HUDEP-2 (cell line): ENCODE measurements around the gene PIEZO1.

Source experiments
- DNase-seq, 76 experiments: peaks; one replicate each; lab custom pipeline; 2025; ENCODE audit not compliant: unreplicated experiment in 76 of 76; lab: John Stamatoyannopoulos, UW

Gene PIEZO1

DNA sequence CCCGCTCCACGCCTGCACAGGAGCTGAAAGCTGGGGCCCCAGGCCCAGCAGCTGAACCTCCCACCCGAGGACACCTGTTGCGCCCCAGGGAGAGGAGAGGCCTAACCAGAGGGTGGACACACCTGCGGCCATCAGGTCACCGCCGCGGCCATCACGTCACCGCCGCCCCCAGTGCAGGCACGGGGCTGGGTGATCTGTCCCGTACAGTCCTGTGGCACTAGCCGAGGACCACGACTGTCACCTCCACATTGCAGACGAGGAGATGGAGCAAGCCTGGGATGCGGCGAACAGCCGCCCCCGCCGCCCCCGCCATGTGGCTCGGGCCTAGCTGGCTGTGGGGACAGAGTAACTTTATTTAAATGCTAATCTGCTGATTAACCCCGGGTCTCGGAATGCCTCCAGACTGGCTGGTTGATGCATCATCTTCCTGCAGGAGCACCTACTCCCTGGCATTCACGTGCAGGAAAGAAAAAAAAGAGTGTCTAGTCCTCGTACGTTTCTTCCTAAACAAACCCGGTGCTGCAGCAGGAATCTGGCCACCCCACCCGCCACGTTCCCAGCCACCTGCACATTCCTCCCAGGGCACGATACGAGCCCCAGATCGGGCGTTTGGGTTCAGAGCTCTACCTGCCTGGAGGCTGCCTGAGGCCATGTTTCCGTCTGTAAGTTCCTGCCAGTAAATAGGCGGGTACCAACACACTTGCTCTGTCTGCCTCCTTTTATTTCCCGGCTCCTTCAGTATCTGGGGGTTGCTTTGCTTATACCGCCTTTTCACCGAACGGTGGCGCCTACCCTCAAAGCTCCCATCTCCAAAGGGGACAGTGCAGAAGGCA, 29.9 kb downstream of the PIEZO1 start:
- DNase-seq = peak in 6 of 76 experiments; percentile 11 to 30 (median 24)

DNA sequence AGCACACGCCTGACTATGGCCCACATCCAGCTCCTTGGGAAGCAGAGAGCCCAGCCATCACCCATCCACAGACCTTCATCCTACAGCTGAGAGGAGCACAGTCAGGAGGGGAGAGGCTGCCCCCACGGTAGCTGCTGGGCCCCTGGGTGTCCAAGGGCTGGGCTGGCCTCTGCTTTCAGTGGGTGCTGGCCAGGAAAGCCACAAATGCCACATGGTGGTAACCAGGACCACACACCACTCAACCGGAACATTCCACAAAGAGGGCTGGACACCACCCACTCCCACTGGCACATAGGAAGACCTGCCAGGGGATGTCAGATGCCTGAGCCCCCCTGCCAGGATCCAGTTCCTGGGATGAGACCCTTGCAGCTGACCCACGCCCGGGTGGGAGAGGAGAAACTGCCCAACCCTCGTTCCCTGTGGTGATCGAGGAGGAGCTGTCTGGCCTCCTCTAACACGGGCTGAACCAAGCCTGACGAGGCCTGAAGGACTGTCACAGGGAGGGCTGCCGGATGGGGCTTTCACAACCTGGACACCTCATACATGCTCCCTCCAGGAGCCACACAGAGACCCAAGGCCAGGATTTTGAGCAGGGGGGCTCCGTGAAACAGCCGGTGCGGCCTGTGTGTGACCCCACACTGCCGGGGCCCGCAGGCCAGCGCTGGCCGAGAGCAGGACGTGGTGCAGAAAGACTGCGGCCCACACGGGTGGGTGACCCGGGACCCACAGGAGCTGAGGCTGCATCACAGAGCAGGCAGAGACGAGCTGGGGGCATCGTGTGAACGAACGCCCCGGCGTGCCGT, 30.7 kb downstream of the PIEZO1 start:
- DNase-seq = no peak

DNA sequence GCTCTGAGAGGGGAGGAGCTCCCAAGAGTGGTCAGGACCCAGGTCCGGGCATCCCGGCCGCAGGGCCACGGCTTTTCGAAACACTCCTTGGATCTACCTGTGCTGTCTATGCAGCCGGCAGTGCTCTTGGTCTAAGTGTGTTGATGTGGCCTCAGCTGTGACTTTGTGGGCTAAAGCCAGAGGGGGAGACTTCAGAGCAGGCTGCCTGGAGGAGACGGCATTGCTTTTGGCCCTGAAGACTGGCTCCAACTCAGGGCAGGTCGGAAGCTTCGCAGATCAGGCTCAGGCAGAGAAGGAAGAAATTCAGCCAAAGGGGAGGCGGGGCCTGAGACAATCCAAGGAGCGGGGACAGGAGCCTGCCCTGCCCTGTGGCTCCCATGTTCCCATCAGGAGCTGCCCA, 31.4 kb downstream of the PIEZO1 start:
- DNase-seq = no peak

DNA sequence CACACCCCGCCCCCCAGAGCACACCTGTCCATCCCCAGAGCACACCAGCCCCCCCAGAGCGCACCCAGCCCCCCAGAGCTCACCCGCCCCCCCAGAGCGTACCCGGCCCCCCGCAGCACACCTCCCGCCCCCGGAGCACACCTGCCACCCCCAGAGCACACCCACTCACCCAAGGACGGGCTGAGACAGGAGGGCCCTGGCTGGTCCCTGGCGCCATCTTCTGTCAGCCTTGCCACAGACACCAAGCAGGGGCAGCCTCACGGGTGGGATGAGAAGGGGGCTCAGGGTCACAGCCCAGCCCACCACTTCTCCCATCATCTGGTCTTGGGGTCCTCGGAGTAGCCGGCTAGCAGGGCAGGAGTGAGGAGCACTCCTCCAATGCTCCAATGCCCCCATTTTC, 31.8 kb downstream of the PIEZO1 start:
- DNase-seq = no peak

DNA sequence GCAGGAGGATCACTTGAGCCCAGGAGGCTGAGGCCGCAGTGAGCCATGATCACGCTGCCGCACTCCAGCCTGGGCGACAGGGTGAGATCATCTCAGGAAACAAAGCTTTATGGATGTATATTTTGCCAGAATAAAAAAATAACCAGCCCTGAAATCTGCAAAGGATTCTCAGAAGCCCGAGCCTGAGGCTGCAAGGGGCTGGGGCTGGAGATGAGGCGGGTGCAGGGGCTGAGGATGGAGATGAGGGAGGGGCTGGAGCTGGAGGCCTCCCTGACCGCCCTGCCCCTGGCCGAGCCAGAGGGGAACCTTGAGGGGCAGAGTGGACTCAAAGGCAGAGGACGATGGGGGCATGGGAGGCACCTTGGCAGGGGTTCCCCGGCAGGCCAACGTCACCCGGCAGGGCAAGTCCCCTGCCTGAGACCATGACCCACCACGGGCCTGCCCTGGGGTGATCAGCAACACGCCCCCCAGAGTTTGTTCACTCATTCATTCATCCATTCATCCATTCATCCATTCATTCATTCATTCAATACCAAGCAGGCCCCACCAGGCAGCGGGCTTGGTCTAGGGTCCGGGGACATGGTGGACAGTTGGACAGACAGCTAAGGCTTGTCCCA, 32.5 kb downstream of the PIEZO1 start:
- no peak for DNase-seq

DNA sequence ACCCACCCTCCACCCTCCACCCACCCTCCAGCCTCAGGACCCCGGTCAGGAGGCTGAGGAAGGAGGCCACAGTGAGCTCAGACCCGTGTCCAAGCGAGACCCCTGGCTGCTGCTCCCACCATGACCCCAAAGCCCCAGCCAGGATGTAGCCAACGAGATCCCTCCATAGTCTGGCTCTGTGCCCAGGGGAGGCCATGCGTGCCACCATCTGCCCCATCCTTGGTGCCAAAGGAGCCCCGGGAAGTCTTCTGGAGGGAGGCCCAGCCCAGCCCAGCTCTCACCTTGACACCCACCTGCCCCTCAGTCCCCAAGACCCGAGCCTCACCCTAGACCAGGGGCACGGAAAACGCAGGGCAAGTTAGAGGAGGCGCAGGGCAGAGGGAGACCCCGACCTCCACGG, 34.2 kb downstream of the PIEZO1 start:
- DNase-seq = no peak

DNA sequence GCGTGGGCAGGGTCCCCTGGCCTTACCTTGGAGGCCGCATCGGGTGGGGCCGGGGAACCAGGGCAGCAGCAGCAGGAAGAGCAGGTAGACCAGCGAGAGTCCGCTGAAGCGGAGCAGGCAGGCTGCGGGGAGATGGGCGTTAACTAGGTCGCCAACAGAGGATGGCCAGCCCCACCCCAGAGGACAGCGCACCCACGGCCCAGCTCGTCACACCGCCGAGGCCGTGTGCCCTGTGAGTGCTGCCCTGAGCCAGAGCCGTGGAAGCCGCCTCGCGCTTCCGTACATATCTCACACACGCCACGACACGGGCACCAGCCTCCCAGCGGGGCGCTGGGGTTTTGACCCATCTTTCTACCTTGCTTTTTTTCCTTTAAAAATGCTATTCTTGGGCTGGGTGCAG, 35.7 kb downstream of the PIEZO1 start:
- no peak for DNase-seq

DNA sequence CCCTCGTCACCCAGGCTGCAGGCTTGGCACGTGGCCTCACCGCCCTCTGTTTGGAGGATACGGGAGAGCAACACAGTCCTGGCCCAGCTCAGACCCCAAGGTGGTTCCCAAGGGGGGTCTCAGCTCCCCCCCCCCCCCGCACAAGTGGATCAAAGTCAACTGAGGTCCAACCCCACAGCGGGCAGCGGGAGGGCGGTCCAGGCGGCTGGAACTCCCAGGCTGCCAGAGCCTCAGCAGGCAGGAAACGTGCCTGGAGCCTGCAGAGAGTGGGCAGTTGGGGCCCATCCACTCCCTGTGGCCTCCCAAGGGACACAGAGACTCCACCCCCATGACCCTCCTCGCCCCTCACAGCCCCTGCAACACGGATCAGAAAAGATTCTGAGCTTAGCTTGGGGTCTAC, 36.7 kb downstream of the PIEZO1 start:
- no peak for DNase-seq

DNA sequence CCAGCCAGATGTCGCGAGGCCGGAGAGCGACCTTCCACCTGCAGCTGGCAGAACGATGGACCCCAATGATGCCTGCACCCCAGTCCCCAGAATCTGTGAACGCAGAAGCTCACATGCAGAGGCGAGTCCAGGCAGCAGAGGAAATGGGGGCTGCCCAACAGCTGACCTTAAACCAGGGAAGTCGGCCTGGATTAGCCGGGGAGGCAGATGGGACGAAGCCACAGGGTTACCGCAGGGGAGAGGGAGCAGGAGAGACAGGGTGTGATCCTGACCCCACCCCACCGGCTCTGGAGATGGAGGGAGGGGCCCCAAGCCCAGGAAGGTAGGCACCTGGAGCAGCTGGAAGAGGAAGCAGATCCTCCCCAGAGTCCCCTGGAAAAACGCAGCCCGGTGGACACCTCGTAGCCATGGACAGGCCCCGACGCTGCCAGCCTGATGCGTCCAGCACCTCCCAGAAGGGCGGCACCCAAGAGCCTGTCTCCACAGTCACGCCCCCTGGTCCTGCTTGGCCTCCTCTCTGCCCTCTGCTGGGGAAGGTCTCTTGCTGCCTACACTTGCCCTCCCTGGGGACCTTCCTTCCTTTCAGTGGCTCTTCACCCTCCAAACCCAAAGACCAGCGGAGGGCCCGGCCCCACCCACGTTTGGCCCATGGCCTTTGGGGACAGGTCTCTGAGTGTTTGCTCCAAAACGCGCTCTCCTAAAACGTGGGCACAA, 37.3 kb downstream of the PIEZO1 start:
- peak in 69 of 76 experiments; percentile 12 to 85 (median 62) for DNase-seq

DNA sequence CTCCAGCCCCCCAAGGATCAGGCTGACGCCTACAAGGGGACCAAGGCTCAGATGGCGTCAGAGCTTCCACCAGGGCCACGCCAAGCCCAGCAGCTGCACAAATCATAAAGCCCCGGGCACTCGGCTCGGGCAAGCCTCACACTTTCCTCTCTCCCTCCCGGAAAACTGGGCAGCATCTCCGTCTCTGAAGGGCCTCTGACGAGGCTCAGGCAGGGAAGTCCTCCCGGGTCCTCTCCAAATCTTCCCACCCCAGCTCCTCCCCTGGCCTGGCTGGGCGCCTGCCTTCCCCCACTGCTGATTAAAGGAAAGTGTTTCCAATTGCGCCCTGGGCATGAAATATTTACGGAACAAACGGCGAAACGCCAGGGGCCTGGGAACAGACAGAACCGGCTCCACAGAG, 38.5 kb downstream of the PIEZO1 start:
- DNase-seq = no peak

DNA sequence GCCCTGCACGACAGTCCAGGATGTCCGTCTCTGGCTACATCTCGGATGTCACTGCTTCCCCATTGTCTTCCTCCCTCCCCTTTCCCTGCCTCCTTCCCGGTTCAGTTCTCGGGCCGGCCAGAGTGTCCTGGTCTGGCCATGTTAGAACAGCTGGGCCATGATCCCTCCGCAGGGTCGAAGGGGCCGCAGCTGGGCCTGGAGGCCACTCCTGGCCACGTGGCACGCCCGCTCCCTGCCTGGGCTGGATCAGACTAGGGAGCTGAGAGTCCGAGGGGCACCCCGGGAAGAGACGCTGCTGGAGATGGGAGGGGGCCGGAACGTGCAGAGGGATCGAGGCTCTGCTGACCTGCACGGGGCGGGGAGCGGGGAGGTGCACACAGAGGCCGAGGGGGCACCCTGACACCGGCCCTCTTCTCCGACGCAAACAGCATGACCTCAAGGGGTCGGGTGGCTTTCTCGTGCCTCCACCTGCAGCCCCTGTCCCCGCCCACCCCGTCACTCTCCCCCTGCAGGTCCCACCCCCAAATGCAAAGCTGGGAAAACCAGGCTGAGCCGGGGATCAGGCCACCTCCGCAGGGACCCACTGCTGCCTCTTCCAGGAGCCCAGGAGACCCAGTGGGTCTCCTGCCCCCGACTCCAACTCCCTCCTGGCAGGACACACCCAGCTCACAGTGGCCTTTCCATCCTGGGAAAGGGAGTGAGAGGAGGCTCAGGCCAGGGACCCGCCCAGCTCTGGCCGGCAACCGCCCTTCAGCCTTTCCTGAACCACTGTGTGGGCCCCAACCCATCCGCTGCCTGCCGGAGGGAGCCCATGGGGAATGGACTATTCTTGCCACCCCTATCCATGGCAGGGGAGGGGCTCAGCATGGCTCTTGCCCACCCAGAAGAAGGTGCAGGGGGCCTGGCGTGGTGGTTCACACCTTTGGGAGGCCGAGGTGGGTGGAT, 40.2 kb downstream of the PIEZO1 start:
- no peak for DNase-seq

DNA sequence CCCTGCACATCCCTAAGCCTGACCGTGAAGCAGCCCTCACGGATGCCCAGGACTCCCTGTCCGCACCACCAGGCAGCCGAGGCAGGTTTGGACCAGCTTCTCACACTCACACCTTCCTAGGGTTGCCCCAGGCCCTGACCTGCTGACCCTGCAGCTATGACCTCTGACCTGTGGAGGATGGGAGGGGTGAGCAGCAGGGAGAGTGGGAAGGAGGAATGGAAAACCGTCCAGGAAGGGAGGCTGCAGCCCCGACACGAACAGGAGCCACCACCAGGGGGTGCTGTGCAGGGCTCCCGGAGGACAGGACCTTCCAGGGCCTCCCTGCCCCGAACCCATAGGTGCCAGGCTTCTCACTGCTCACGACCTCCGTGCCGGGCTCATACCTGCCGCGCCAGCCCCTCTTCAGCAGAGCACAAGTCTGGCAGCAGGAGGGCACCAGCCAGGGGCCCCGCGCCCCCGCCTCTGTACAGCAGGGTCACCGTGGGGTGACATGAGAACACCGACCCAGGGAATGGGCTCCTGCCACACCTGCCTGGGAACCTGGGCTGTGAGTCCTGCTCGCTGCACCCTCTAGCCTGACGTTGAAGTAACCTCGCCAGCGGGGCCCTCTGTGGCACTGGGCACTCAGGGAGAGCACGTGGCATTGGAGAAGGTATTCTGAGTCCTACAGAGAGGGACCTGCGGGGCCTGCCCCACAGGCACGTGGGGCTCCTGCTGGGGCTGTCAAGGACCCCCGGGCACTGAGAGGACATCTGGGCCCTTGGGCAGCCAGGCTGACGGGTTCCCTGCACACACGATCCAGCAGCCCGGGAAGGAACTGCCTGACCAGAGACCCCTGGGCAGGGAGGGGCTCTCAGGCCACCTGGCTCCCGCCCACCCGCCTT, 41.1 kb downstream of the PIEZO1 start:
- DNase-seq = peak in 51 of 76 experiments; percentile 4 to 68 (median 41)

DNA sequence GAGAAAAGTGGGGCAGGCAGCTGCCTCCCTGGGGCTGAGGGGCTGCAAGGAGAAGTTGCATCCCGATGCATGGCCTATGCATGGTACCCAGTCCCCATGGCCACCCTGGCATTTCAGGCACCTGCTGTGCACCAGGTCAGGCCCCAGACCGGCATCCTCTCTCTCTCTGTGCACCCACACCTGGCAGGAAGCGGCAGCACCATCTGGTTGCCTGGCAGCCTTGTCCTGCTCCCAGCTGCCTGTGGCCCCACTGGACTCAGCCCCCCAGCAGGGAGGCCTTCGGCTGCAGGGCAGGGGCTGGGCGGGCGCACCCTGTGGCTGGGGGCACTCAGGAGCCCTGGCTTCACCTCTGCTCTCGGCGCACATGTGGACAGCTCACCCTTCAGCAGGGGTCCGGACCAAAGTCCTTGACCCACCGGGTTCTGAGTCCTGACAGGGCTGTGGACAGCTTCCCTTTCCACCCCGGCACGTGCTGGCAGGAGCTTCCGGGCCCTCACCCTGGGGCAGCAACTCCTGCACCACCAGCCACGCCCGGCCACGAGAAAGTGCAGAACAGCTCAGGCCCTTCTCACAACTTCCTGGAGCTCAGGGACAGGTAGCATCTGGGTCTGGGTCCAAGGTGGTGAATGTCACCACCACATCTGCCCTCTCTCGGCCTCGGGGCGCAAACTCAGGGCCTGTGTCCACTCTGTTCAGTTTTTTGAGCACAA, 42.0 kb downstream of the PIEZO1 start:
- no peak for DNase-seq

DNA sequence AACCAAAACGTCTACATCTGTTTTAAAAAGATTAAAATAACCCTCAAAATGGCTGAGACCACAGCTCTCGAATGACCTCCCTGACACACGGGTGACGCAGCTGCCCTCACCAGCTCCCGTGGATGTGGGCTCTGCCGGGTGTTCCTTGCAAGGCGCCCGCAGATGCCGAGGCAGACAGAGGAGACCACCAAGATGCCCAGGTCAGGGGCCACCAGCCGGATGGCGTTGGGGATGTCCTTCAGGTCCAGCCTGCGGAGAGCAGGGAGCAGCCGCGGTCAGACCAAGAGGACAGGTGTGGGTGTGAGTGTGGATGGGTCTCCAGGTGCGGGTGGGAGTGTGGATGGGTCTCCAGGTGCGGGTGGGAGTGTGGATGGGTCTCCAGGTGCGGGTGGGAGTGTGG, 43.7 kb downstream of the PIEZO1 start:
- DNase-seq = no peak

DNA sequence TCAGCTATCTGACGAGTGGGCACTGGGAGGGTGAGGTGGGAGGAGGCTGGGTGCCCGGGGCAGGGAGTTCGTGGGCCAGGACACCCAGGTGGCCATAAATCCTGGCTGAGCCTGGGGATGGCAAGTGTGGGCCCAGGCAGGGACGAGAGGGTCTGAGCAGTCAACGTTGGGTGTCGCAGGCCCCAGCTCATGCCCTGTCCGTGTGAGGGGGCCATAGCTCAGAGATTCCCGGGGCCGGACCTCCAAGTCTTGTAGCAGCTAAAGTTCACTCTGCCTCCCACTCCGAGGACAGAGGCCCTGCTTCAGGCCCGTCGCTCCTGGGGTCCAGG, 44.3 kb downstream of the PIEZO1 start:
- DNase-seq = no peak

DNA sequence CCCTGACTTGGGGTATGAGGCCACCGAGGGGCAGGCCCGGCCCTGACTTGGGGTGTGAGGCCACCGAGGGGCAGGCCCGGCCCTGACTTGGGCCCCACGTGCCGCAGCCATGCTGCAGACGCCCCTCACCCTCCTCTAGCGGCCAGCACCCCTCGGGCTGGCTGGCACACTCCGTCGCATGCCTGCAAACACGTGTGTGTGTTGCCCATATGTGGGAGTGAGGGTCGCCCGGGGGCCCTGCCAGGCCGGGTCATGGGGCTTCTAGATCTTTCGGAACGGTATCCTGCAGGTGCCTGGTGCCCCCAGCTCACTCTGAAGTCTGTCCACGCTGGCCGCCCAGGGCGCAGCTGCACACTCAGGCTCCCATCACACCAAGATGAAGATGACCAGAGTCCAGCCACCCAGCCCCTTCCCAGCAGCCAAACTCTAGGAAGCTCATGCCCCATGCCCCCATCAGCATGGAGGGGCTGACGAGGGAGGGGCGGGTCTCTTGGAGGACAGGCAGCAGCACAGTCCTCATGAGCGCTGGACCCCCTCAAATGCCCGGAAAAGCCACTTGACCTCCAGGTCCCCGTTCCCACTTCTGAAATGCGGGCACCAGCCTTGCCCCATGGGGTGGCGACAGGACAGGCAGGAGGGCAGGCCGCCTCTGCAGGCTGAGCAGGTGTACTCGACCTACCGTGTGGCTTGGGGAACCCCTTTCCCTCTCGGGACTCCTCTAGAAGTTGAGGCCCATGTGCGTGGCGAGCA, 44.9 kb downstream of the PIEZO1 start:
- DNase-seq = no peak

DNA sequence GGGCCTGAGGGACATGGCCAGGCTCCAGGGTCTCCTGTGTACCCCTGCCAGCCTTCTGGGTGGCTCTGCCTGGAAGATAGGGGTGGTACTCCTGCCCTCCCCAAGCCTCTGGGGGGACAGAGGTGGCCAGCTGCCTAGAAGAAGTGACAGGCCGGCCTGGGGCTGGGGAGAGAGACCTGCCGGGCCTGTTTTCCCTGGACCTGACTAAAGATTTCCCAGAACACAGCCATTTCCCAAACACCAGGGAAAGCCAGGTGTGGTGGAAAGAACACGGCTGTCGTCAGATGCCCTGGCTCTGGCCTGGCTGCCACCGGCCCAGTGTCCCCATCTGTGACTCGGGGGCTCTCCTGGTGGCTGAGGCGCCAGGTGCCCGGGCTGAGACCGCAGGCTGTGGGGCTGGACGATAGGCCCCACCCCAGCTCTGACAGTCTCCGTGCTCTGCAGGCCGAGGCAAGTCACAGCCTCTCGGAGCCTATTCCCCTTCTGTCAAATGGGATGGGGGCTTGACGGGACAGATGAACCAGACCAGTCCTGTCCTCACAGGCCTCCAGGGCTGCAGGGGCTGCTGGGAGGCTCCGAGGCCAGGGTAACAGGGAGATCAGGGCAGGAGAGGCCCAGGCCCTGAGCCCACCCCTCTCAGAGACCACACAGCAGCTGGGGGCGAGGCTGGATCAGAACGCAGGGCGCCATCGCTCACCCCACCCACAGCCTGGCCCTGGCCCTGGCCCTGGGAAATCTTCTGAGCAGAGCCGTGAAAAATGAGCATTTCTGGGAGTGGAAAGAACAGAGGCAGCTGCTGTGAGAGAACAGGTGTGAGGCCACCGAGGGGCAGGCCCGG, 45.7 kb downstream of the PIEZO1 start:
- DNase-seq = no peak
